ENCODE results near the gene RYR2. TPM values are rescaled to one million over a fixed set of nuclear protein-coding genes. Genes with fewer than 3 reads are reported as not detected.

The RYR2 gene
- total RNA-seq, 2 donors from 2014 or later: 392 to 756 TPM

GRCh38 chr1:237429252-237429651 is 387.3 kb downstream of the RYR2 start:
- Histone ChIP-seq H3K4me1 (no peaks in the 10 kb centered on the region), H3K9me3 (no peaks in the 10 kb centered on the region), H3K36me3 (peaks cover 11% of the 10 kb centered on the region), H3K4me3 (no peak overlapping the region), H3K27ac (no peak overlapping the region), H3K27me3 (no peaks in the 10 kb centered on the region)
- no peak for TF ChIP-seq CTCF (IDR thresholded peaks at IDR 0.05)
- DNase-seq (ENCODE audit: low spot score): no peak

GRCh38 chr1:237431448-237431847 is 389.5 kb downstream of the RYR2 start:
- H3K27me3 ChIP-seq: no peaks in the 10 kb centered on the region
- peaks cover 11% of the 10 kb centered on the region for H3K36me3 ChIP-seq
- no peak for DNase-seq (ENCODE audit: low spot score)
- H3K4me3 ChIP-seq: no peak overlapping the region
- no peaks in the 10 kb centered on the region for H3K4me1 ChIP-seq
- no peak overlapping the region for H3K27ac ChIP-seq
- no peaks in the 10 kb centered on the region for H3K9me3 ChIP-seq
- no peak for TF ChIP-seq CTCF (IDR thresholded peaks at IDR 0.05)

GRCh38 chr1:237440346-237440745 is 398.4 kb downstream of the RYR2 start:
- Histone ChIP-seq H3K27ac (no peak overlapping the region), H3K36me3 (peaks cover 13% of the 10 kb centered on the region), H3K4me3 (no peak overlapping the region), H3K27me3 (no peaks in the 10 kb centered on the region), H3K9me3 (no peaks in the 10 kb centered on the region), H3K4me1 (peaks cover 0 to 17% of the 10 kb centered on the region in 2 donors)
- TF ChIP-seq CTCF (IDR thresholded peaks at IDR 0.05): no peak
- no peak for DNase-seq (ENCODE audit: low spot score)

GRCh38 chr1:237444120-237444790 is 402.3 kb downstream of the RYR2 start:
- DNase-seq (ENCODE audit: low spot score): no peak
- TF ChIP-seq CTCF (IDR thresholded peaks at IDR 0.05): no peak
- Histone ChIP-seq H3K9me3 (no peaks in the 10 kb centered on the region), H3K27ac (peak overlapping the region in 1 of 2 donors; percentile 10), H3K27me3 (no peaks in the 10 kb centered on the region), H3K4me1 (peaks cover 0 to 2% of the 10 kb centered on the region in 2 donors), H3K36me3 (peaks cover 15% of the 10 kb centered on the region), H3K4me3 (no peak overlapping the region)

- TF ChIP-seq CTCF (IDR thresholded peaks at IDR 0.05): no peak
- Histone ChIP-seq H3K36me3 (peaks cover 4% of the 10 kb centered on the region), H3K9me3 (no peaks in the 10 kb centered on the region), H3K27me3 (no peaks in the 10 kb centered on the region), H3K27ac (no peak overlapping the region), H3K4me1 (no peaks in the 10 kb centered on the region), H3K4me3 (no peak overlapping the region)
- no peak for DNase-seq (ENCODE audit: low spot score)
Measured at GRCh38 chr1:237448042-237448441, 406.1 kb downstream of the RYR2 start.

GRCh38 chr1:237457573-237457972 is 415.6 kb downstream of the RYR2 start:
- Histone ChIP-seq H3K27me3 (no peaks in the 10 kb centered on the region), H3K9me3 (no peaks in the 10 kb centered on the region), H3K27ac (no peak overlapping the region), H3K4me1 (no peaks in the 10 kb centered on the region), H3K4me3 (no peak overlapping the region), H3K36me3 (peaks cover 46% of the 10 kb centered on the region)
- no peak for DNase-seq (ENCODE audit: low spot score)
- TF ChIP-seq CTCF (IDR thresholded peaks at IDR 0.05): no peak
